AG04450 (cell line): ENCODE measurements around the gene CCBE1. TPM values are rescaled to one million over a fixed set of nuclear protein-coding genes. Genes with fewer than 3 reads are reported as not detected.

ENCODE experiments used
- CTCF ChIA-PET: fragments of 300-600, 350-600 bp; formaldehyde crosslinking; extraction: SDS; loops from one replicate; lab custom pipeline; 2022; ENCODE audit warnings: antibody characterized with exemption, inconsistent platforms; lab: Charles Lee
- POLR2A ChIA-PET: fragments of 350-600 bp; formaldehyde crosslinking; extraction: SDS; loops from one replicate; lab custom pipeline; 2021; ENCODE audit warnings: antibody characterized with exemption, inconsistent platforms; lab: Yijun Ruan, JAX
- DNase-seq: peaks from one replicate; pipeline ENCODE4 v3.0.0-alpha.2; 2011; ENCODE audit warnings: low read depth, low spot score
- H3K27ac ChIP-seq: one replicate; pipeline ENCODE4 v1.5.1; 2012; ENCODE audit warnings: low read depth, low read length, control low read depth
- H3K27me3 ChIP-seq: one replicate; pipeline ENCODE4 v1.6.0; 2012; ENCODE audit warnings: low read length; ENCODE audit not compliant: control insufficient read depth, insufficient read depth
- H3K4me3 ChIP-seq: 2 replicates; pipeline ENCODE4 v1.5.1; 2011; ENCODE audit warnings: mild to moderate bottlenecking, low read depth, low read length, control low read depth
- H3K9me3 ChIP-seq: 2 replicates; pipeline ENCODE4 v1.5.1; 2012; ENCODE audit warnings: low read length; ENCODE audit not compliant: control insufficient read depth, insufficient read depth
- CTCF ChIP-seq: IDR thresholded peaks from 2 replicates; pipeline ENCODE4 v1.5.1; 2011; ENCODE audit warnings: low read depth, low read length, control low read depth, inconsistent platforms
- polyA plus RNA-seq: library from polyadenylated mRNA; depleted of rRNA; stranded (reverse); fragments of >200 nt; gene quantifications from 2 replicates; pipeline ENCODE4 v1.2.3, GENCODE V29; 2011

The CCBE1 gene
- polyA plus RNA-seq, 1 experiment: 40.4 TPM

GRCh38 chr18:59426855-59427254 lies 270.4 kb downstream of the CCBE1 start:
- TF ChIP-seq CTCF: no peak
- ChIA-PET POLR2A (no interaction called here), CTCF (no interaction called here)
- no peak for DNase-seq
- H3K9me3 ChIP-seq: no peaks in the 10 kb centered on the region
- H3K4me3 ChIP-seq: no peak overlapping the region
- H3K27me3 ChIP-seq: peaks cover 5% of the 10 kb centered on the region
- H3K27ac ChIP-seq: no peak overlapping the region

- POLR2A ChIA-PET: no interaction called here
- no peaks in the 10 kb centered on the region for H3K9me3 ChIP-seq
- CTCF ChIA-PET: interaction anchor here (1.0 to 1.2 kb wide), 2 partner anchors 36 to 115 kb away, joined by 3 read pairs; no protein-coding TSS in a partner anchor
Observed at GRCh38 chr18:59423259-59423658, 274.0 kb downstream of the CCBE1 start.

GRCh38 chr18:59420244-59420643 lies 277.0 kb downstream of the CCBE1 start:
- Histone ChIP-seq H3K9me3 (no peaks in the 10 kb centered on the region), H3K27me3 (peaks cover 8% of the 10 kb centered on the region), H3K4me3 (no peak overlapping the region), H3K27ac (no peak overlapping the region)
- ChIA-PET POLR2A (no interaction called here), CTCF (interaction anchor here (0.5 kb wide), 1 partner anchor 112 kb away, joined by 7 read pairs; no protein-coding TSS in a partner anchor)
- no peak for DNase-seq
- no peak for TF ChIP-seq CTCF

More at GRCh38 chr18:59423259-59423658, 274.0 kb downstream of the CCBE1 start:
- no peak overlapping the region for H3K27ac ChIP-seq
- H3K27me3 ChIP-seq: peaks cover 8% of the 10 kb centered on the region
- TF ChIP-seq CTCF: no peak
- H3K4me3 ChIP-seq: no peak overlapping the region
- no peak for DNase-seq

GRCh38 chr18:59419386-59419785 lies 277.8 kb downstream of the CCBE1 start:
- TF ChIP-seq CTCF: no peak
- peak; percentile 15 for DNase-seq
- ChIA-PET POLR2A (no interaction called here), CTCF (interaction anchor here (1.6 kb wide), 1 partner anchor 17 kb away, joined by 10 read pairs; no protein-coding TSS in a partner anchor)
- Histone ChIP-seq H3K4me3 (no peak overlapping the region), H3K27ac (no peak overlapping the region), H3K9me3 (no peaks in the 10 kb centered on the region), H3K27me3 (peaks cover 8% of the 10 kb centered on the region)

- DNase-seq: no peak
- ChIA-PET CTCF (interaction anchor here (2.6 kb wide), 1 partner anchor 14 kb away, joined by 9 read pairs; no protein-coding TSS in a partner anchor), POLR2A (interaction anchor here (1.5 kb wide), 1 partner anchor 483 kb away, joined by 3 read pairs; the partner anchor contains the start of gene PMAIP1)
- no peak overlapping the region for H3K4me3 ChIP-seq
- TF ChIP-seq CTCF: no peak
- H3K27ac ChIP-seq: no peak overlapping the region
- H3K9me3 ChIP-seq: no peaks in the 10 kb centered on the region
- peaks cover 6% of the 10 kb centered on the region for H3K27me3 ChIP-seq
Observed at GRCh38 chr18:59416818-59417217, 280.4 kb downstream of the CCBE1 start.
